Measurements from ENCODE around the gene CCDC97. TPM values are rescaled to one million over a fixed set of nuclear protein-coding genes. Genes with fewer than 3 reads are reported as not detected.

The CCDC97 gene
- total RNA-seq, 1 donor from 2014 or later: 16.9 TPM

GRCh38 chr19:41303954-41304353 lies 6.0 kb upstream of the CCDC97 start:
- DNase-seq (ENCODE audit: extremely low spot score in 2 of 2): no peak
- no peak for TF ChIP-seq POLR2A (IDR thresholded peaks at IDR 0.05)
- TF ChIP-seq, protein P1, sequence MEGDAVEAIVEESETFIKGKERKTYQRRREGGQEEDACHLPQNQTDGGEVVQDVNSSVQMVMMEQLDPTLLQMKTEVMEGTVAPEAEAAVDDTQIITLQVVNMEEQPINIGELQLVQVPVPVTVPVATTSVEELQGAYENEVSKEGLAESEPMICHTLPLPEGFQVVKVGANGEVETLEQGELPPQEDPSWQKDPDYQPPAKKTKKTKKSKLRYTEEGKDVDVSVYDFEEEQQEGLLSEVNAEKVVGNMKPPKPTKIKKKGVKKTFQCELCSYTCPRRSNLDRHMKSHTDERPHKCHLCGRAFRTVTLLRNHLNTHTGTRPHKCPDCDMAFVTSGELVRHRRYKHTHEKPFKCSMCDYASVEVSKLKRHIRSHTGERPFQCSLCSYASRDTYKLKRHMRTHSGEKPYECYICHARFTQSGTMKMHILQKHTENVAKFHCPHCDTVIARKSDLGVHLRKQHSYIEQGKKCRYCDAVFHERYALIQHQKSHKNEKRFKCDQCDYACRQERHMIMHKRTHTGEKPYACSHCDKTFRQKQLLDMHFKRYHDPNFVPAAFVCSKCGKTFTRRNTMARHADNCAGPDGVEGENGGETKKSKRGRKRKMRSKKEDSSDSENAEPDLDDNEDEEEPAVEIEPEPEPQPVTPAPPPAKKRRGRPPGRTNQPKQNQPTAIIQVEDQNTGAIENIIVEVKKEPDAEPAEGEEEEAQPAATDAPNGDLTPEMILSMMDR (IDR thresholded peaks at IDR 0.05): no peak
- no peak overlapping the region for H3K4me3 ChIP-seq
- H3K27me3 ChIP-seq: no peaks in the 10 kb centered on the region
- intact Hi-C loops (cut with DNase I): loop anchor here (10.0 kb wide), 1 partner anchor 99 kb away; no protein-coding TSS in a partner anchor
- H3K9me3 ChIP-seq: no peaks in the 10 kb centered on the region
- no peak overlapping the region for H3K27ac ChIP-seq
- H3K4me1 ChIP-seq: peaks cover 28% of the 10 kb centered on the region
- H3K36me3 ChIP-seq: peaks cover 0 to 60% of the 10 kb centered on the region in 2 donors

- H3K27ac ChIP-seq: peak overlapping the region; percentile 1
- no peak overlapping the region for H3K4me3 ChIP-seq
- H3K27me3 ChIP-seq: no peaks in the 10 kb centered on the region
- TF ChIP-seq, protein P1 (IDR thresholded peaks at IDR 0.05): no peak
- TF ChIP-seq POLR2AphosphoS5 (IDR thresholded peaks at IDR 0.05; ENCODE audit: insufficient read depth in 1 of 2, low read depth in 1 of 2) (no peak), POLR2A (IDR thresholded peaks at IDR 0.05) (no peak)
- H3K4me1 ChIP-seq: peaks cover 24% of the 10 kb centered on the region
- intact Hi-C loops (cut with DNase I): loop anchor here (5.0 to 10.0 kb wide), 2 partner anchors 38 to 100 kb away; no protein-coding TSS in a partner anchor
- peaks cover 0 to 60% of the 10 kb centered on the region in 2 donors for H3K36me3 ChIP-seq
- no peak for DNase-seq (ENCODE audit: extremely low spot score in 2 of 2)
- H3K9me3 ChIP-seq: no peaks in the 10 kb centered on the region
Observed at GRCh38 chr19:41304706-41305483, 5.1 kb upstream of the CCDC97 start.

GRCh38 chr19:41305927-41306793 lies 3.8 kb upstream of the CCDC97 start:
- DNase-seq (ENCODE audit: extremely low spot score in 2 of 2): no peak
- intact Hi-C loops (cut with DNase I): loop anchor here (5.0 to 10.0 kb wide), 2 partner anchors 39 to 101 kb away; no protein-coding TSS in a partner anchor
- Histone ChIP-seq H3K27ac (peak overlapping the region; percentile 42), H3K9me3 (no peaks in the 10 kb centered on the region), H3K4me1 (peaks cover 23% of the 10 kb centered on the region), H3K4me3 (no peak overlapping the region), H3K27me3 (no peaks in the 10 kb centered on the region), H3K36me3 (peaks cover 0 to 59% of the 10 kb centered on the region in 2 donors)
- TF ChIP-seq POLR2AphosphoS5 (IDR thresholded peaks at IDR 0.05; ENCODE audit: insufficient read depth in 1 of 2, low read depth in 1 of 2) (no peak), POLR2A (IDR thresholded peaks at IDR 0.05) (no peak)
- TF ChIP-seq, protein P1 (IDR thresholded peaks at IDR 0.05): no peak

- H3K36me3 ChIP-seq: peaks cover 0 to 51% of the 10 kb centered on the region in 2 donors
- TF ChIP-seq POLR2AphosphoS5 (IDR thresholded peaks at IDR 0.05; ENCODE audit: insufficient read depth in 1 of 2, low read depth in 1 of 2): no peak
- TF ChIP-seq, protein P1 (IDR thresholded peaks at IDR 0.05): no peak
- no peak for TF ChIP-seq POLR2A (IDR thresholded peaks at IDR 0.05)
- H3K4me1 ChIP-seq: peaks cover 34% of the 10 kb centered on the region
Observed at GRCh38 chr19:41307090-41307875, 2.7 kb upstream of the CCDC97 start.

More at GRCh38 chr19:41307090-41307875, 2.7 kb upstream of the CCDC97 start:
- no peak for DNase-seq (ENCODE audit: extremely low spot score in 2 of 2)
- no peaks in the 10 kb centered on the region for H3K27me3 ChIP-seq
- H3K9me3 ChIP-seq: no peaks in the 10 kb centered on the region
- no peak overlapping the region for H3K4me3 ChIP-seq
- intact Hi-C loops (cut with DNase I): loop anchor here (5.0 to 10.0 kb wide), 2 partner anchors 40 to 102 kb away; no protein-coding TSS in a partner anchor
- peak overlapping the region; percentile 94 for H3K27ac ChIP-seq
